Body of pancreas (tissue), 4 donors: ENCODE measurements around the gene LPCAT1.

ENCODE experiments used
- POLR2A ChIP-seq, 3 donors: fragments of 450-650 bp; IDR thresholded peaks; one replicate each; pipeline ENCODE4 v1.6.1; 2016; ENCODE audit warnings: antibody characterized with exemption in 3 of 3, mild to moderate bottlenecking in 2 of 3
- TF ChIP-seq, protein P1 (sequence below), 7 experiments: fragments of 450-650 bp in 4 of 7; fragments of 200-600 bp in 3 of 7; sonication (generic) in 3 of 7; IDR thresholded peaks; one replicate each; pipeline ENCODE4 v1.5.1; 2016 to 2019; ENCODE audit warnings: antibody characterized with exemption in 7 of 7

DNA sequence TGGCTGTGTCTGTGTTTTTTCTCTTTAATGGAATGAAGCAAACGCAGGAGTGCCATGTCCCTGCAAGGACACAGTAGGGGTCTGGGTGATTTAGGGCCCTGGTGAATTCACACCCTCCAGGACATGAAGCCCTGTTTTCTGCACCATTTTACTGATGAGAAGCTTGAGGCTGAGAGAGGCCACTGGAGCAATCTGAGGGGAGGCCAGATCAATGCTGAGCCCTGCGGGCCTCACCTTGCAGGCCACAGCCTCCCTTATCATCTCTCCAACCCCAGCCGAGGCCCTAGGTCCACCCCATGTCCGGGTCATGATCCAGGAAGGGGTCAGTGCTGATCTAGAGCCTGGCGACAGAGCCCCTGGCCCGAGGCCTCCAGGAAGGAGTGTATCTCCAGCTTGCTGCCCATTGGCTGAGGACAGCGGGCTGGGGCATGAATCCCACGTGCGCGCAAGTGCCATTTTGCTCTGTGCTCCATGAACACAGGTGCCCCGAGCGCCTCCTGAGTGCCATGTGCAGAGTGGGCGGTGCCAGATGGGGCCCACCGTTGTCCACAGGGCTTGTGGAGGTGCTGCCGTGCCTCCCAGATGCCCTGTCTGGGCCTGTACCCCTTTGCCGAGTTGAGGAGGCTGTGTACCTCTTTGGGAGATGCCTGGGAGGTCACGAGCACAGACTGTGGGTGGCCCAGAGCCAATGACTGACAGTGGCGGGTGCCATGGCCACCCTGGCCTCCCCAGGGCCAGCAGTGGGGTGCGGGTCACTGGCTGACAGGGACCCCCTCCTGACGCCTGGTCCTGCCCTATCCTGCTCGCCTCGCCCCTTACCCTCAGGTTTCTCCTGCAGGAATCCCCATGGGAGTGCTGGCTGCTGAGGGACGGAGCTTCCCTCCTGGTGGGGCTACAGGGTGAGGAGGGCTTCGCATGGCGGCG is 32.3 kb upstream of the LPCAT1 start:
- TF ChIP-seq, protein P1, sequence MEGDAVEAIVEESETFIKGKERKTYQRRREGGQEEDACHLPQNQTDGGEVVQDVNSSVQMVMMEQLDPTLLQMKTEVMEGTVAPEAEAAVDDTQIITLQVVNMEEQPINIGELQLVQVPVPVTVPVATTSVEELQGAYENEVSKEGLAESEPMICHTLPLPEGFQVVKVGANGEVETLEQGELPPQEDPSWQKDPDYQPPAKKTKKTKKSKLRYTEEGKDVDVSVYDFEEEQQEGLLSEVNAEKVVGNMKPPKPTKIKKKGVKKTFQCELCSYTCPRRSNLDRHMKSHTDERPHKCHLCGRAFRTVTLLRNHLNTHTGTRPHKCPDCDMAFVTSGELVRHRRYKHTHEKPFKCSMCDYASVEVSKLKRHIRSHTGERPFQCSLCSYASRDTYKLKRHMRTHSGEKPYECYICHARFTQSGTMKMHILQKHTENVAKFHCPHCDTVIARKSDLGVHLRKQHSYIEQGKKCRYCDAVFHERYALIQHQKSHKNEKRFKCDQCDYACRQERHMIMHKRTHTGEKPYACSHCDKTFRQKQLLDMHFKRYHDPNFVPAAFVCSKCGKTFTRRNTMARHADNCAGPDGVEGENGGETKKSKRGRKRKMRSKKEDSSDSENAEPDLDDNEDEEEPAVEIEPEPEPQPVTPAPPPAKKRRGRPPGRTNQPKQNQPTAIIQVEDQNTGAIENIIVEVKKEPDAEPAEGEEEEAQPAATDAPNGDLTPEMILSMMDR (IDR thresholded peaks at IDR 0.05), result no peak
- TF ChIP-seq POLR2A (IDR thresholded peaks at IDR 0.05), result no peak
